GM19438 (cell line): Measurements from ENCODE around the gene WLS.
"Not testable (repeated sequence)": the region's sequence is repeated elsewhere in the genome, so short reads cannot be mapped to it uniquely, and the experiment has no call there.

Experiments
- ATAC-seq: cut with Tn5 transposase; IDR thresholded peaks from one replicate; pipeline ENCODE4 v1.9.1; 2021; ENCODE audit warnings: low read depth; ENCODE audit not compliant: unreplicated experiment

WLS gene

GRCh38 chr1:68232289-68233148 is at the start of gene WLS:
Gene WLS, minus strand, starts transcription at chr1:68232523. Its CDS starts 224 bp downstream, at chr1:68232299.
- ATAC-seq, result no peak

- ATAC-seq, result no peak
These were observed 48.0 kb upstream of the WLS start for GRCh38 chr1:68280286-68280685.

DNA sequence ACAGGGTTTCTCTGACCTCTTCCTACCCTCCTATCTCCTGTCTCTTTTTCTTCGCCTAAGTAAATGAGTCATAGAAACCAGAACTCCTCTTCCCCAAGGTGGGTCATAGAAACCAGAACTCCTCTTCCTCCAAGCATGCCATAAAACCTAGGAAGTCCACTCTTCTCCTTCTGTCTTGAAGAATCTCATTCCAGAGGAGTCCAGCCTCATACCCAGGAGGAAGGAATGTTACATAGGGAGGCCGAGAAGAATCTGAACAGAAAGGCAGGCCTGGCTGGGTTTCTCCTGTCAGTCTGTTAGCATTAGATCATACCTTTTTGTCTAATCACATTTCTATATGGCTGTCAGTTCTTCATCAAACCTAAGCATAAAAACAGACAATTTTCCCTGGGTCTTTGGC is 47.5 kb upstream of the WLS start:
- no peak for ATAC-seq

DNA sequence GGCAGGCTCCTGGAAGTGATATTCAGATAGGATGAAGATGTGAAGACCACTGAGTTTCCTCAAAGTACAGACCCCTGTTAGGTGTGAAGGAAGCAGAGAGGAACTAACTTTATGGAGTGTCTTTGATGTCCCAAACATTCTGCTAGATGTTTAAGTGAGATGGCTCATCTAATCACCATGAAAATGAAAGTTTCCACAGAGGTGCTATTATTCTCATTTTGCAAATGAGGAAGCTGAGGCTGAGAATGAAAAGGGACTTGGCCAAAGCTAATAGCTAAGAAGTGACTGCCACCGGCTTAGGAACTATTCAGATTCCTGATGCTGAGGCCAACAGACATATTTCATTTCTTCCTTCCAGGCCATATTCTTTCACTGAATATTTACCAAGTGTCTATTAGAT is 45.9 kb upstream of the WLS start:
- ATAC-seq, result no peak

DNA sequence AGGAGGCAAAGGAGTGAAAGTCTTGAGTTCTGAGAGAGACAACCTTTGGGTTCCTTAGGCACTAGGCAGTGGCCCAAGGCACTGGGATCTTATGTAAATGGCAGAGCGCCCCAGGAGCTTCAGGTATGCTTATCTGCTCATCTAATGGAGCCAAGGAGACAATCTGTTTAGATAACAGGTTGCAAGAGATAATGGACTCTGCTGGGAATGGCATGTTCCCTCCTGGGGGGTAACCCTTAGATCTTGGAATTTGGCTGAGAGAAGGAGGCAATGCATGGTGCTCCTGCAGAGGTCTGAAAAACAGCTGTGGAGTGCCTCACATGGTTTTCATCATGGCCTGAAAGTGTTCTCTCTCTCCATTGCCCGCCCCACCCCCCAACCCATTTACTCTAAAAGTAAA is 44.1 kb upstream of the WLS start:
- ATAC-seq, result no peak

- ATAC-seq, result no peak
These were observed 41.2 kb upstream of the WLS start for GRCh38 chr1:68273530-68273929.

- ATAC-seq, result no peak
These were observed 39.3 kb upstream of the WLS start for GRCh38 chr1:68271596-68271995.

- no peak for ATAC-seq
These were observed 38.6 kb upstream of the WLS start for GRCh38 chr1:68270951-68271350.

- no peak for ATAC-seq
These were observed 37.5 kb upstream of the WLS start for GRCh38 chr1:68269637-68270430.

DNA sequence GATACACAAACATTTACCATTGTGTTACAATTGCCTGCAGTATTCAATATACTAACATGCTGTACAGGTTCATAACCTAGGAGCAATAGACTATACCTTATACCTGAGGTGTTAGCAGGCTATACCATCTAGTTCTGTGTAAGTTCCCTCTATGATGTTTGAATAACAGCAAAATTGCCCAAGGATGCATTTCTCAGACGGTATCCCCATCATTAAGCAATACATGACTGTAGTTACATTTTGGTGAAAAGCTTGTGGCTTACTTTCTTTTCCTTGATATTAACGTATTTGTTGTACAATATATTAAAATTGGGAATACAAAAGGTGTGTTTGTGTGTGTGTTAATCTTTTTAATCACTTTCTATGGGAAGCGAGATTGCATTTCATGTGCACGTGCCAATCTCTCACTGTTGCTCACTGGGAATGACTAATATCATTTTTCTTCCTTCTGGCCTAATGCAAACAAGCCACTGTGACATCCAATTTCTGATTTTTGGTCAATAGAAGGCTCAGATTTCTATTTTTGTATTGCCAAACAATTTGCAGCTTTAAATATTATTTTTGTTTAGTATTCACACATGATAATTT is 36.7 kb upstream of the WLS start:
- ATAC-seq, result no peak

DNA sequence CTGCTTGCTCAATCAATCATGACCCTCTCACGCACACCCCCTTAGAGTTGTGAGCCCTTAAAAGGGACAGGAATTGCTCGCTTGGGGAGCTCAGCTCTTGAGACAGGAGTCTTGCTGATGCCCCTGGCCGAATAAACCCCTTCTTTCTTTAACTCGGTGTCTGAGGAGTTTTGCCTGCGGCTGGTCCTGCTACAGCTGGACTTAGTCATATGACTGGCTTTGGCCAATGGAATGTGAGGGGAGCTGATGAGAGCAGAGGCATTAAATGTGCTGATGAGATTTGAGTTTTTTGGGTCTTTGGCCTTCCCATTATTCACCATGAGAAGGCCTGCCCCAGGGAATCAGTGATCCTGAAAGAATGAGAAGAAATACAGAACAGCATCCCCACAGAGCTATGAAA is 24.5 kb upstream of the WLS start:
- not testable (repeated sequence) for ATAC-seq

DNA sequence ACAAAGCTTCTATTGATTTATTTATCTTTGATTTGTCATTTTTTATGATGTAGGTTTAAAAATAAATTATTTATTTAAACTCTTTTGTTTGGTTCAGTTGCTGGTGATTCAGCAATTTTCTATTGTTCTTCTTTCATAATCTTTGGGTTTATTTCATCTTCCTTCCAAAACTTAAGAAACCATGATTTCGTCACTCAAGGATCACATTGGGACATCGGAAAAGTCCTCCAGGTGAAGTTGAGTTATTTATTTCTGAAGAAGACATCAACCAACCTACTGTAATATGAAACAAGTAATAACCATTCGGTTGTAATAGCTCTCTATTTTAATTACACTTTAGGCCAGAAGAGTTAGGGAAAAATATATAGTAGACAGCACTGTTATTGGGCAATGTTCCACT is 23.0 kb upstream of the WLS start:
- no peak for ATAC-seq

DNA sequence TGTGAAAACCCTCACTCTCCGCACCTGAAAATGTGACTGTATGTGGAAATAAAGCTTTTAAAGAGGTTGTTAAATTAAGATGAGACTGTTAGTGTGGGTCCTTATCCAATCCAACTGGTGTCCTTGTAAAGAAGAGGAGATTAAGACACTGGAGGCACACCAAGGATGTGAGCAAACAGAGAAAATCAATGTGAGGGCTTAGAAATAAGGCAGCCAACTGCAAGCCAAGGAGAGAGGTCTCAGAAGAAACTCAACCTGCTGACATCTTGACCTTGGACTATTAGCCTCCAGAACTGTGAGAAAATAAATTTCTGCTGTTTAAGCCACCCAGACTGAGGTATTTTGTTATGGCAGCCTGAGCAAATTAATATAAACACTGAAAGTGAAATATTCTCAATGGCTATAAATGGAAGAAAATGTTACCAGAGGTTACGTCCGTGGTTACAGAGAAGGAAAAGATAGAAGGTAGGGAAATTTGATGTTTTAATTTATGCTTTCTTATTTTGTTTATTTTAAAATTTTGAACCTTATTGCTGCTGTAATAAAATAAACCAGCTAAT is 22.4 kb upstream of the WLS start:
- ATAC-seq, result no peak

DNA sequence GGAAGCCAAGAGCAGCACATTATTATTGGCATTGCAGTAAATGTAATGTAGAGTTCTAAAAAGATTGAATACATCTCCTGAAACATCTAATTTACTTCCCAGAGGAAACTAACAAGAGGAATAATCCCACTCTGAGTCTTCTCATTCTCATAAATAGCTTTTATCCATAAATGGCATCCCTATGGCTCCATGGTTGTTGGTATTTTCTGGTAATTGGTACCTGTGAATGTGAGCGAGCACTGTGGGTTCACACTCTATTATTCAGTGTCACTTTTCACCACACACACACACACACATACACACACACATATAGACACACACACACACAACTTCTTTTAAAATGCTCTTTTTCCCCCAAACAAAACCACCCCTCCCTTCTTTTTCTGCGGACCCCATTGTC is 4.7 kb upstream of the WLS start:
- no peak for ATAC-seq

GRCh38 chr1:68234094-68234493 is 1.8 kb upstream of the WLS start:
- ATAC-seq, result no peak

GRCh38 chr1:68233202-68233601 is 879 bp upstream of the WLS start:
- ATAC-seq, result no peak

GRCh38 chr1:68231627-68232288 is 565 bp downstream of the WLS start:
- ATAC-seq, result no peak

GRCh38 chr1:68230901-68231626 is 1.3 kb downstream of the WLS start:
- ATAC-seq, result no peak

- ATAC-seq, result no peak
These were observed 1.9 kb downstream of the WLS start for GRCh38 chr1:68230484-68230802.
